ENCODE data around the gene TMEM222. TPM values are rescaled to one million over a fixed set of nuclear protein-coding genes. Genes with fewer than 3 reads are reported as not detected.

TMEM222 gene
- total RNA-seq, 1 experiment from 2014 or later: 57.4 TPM

DNA sequence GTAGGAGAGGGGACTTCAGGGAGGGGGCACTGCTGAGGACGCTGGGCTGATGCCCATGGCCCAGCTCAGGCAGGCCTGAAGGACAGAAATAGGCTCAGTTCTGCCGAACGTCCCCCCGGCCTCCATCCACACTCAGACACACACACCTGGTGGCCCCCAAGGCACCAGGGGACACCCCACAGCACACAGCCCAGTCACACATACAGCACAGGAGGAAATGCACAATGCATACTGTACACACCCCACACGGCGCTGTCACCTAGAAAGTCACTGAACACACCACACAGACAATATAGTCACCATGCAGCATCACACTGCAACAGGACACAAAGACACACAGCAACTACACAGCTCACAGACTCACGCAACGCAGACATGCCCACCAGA lies 20.4 kb downstream of the TMEM222 start:
- ChIA-PET CTCF (no interaction called here), POLR2A (ENCODE audit: unreplicated experiment) (interaction anchor here (0.6 kb wide), 1 partner anchor 23 kb away, joined by 21 read pairs; no protein-coding TSS in a partner anchor)
- DNase-seq: no peak
- ATAC-seq: peak; percentile 23
- Histone ChIP-seq H3K27ac (ENCODE audit: low read length) (peak overlapping the region; percentile 88), H3K4me3 (ENCODE audit: low read length) (peak overlapping the region; percentile 79), H3K9me3 (ENCODE audit: low read length) (no peaks in the 10 kb centered on the region), H3K79me2 (ENCODE audit: low read length) (peaks cover 24% of the 10 kb centered on the region), H3K4me2 (ENCODE audit: low read length) (peak overlapping the region; percentile 99), H3K9me2 (replicated peaks; ENCODE audit: low read length) (no peaks in the 10 kb centered on the region), H3K36me3 (ENCODE audit: low read depth, low read length) (no peaks in the 10 kb centered on the region), H3F3A (ENCODE audit: low read length, unreplicated experiment) (no peaks in the 10 kb centered on the region), H3K9ac (ENCODE audit: low read length) (peak overlapping the region; percentile 82), H2AFZ (ENCODE audit: low read length) (peak overlapping the region; percentile 89; the same call in 1 of the 2 replicates), H4K20me1 (ENCODE audit: low read length) (no peaks in the 10 kb centered on the region), H3K4me1 (ENCODE audit: insufficient read depth, low read length) (peaks cover 42% of the 10 kb centered on the region), H3K27me3 (ENCODE audit: low read length) (no peaks in the 10 kb centered on the region)
- intact Hi-C loops (cut with micrococcal nuclease): loop anchor here (2.0 to 5.0 kb wide), 2 partner anchors 20 to 40 kb away; partner anchors contain the start of gene TMEM222
- TSS peak; percentile 91 for BruUV-seq (replicated peaks)
- no peak for TF ChIP-seq EZH2phosphoT487 (IDR thresholded peaks at IDR 0.05; ENCODE audit: borderline replicate concordance, low read length)
- no peak for TF ChIP-seq EZH2 (IDR thresholded peaks at IDR 0.05; ENCODE audit: low read length, unreplicated experiment)
- TF ChIP-seq, protein P1, sequence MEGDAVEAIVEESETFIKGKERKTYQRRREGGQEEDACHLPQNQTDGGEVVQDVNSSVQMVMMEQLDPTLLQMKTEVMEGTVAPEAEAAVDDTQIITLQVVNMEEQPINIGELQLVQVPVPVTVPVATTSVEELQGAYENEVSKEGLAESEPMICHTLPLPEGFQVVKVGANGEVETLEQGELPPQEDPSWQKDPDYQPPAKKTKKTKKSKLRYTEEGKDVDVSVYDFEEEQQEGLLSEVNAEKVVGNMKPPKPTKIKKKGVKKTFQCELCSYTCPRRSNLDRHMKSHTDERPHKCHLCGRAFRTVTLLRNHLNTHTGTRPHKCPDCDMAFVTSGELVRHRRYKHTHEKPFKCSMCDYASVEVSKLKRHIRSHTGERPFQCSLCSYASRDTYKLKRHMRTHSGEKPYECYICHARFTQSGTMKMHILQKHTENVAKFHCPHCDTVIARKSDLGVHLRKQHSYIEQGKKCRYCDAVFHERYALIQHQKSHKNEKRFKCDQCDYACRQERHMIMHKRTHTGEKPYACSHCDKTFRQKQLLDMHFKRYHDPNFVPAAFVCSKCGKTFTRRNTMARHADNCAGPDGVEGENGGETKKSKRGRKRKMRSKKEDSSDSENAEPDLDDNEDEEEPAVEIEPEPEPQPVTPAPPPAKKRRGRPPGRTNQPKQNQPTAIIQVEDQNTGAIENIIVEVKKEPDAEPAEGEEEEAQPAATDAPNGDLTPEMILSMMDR (conservative IDR thresholded peaks at IDR 0.05; ENCODE audit: low read depth, low read length): no peak

DNA sequence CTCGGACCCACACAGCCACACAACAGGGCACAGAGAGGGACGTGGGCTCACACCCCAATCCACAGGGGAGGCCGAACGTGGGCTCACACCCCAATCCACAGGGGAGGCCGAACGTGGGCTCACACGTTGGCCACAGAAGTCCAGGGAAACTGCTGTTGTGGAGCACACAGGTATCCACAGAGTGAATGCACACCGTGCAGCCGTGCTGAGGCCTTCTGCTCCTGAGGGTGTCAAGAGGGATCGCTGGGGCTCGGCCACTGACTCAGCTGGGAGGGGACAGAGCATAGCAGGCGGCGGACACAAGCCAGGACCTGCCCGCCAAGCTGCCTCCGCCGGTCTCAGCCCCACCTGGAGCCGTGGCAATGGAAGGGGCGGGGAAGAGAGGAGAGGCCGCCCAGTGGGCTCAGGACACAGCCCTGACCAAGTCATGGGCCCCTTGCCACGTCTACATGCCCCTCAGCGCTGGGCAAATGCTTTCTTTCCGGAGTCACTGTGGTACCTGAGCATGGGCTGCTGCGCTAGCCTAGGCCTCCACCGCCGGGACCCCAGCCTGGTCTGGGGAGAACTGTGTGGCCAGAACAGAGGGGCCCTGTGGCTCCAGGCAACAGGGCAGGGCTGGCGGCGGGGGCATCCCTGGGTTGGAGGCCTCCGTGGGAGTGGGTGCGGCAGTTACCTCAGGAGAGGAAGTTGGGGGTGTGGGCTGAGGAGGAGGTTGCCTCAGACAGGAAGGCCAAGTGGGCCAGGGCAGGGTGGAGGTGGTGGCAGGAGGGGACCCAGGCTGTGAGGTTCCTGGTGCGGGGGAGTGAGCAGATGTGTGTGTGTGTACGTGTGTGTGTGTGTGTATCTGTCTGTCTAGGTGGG lies 21.0 kb downstream of the TMEM222 start:
- BruUV-seq (replicated peaks): no TSS peak
- H3K79me2 ChIP-seq (ENCODE audit: low read length): peaks cover 24% of the 10 kb centered on the region
- peak; percentile 65 for ATAC-seq
- H3K4me3 ChIP-seq (ENCODE audit: low read length): peak overlapping the region; percentile 79
- ChIA-PET POLR2A (ENCODE audit: unreplicated experiment) (no interaction called here), CTCF (interaction anchor here (1.3 kb wide), 1 partner anchor 43 kb away, joined by 4 read pairs; no protein-coding TSS in a partner anchor)
- H3F3A ChIP-seq (ENCODE audit: low read length, unreplicated experiment): no peaks in the 10 kb centered on the region
- TF ChIP-seq EZH2 (IDR thresholded peaks at IDR 0.05; ENCODE audit: low read length, unreplicated experiment) (no peak), EZH2phosphoT487 (IDR thresholded peaks at IDR 0.05; ENCODE audit: borderline replicate concordance, low read length) (no peak)
- TF ChIP-seq, protein P1 (conservative IDR thresholded peaks at IDR 0.05; ENCODE audit: low read depth, low read length): no peak
- no peaks in the 10 kb centered on the region for H3K36me3 ChIP-seq (ENCODE audit: low read depth, low read length)
- H3K27me3 ChIP-seq (ENCODE audit: low read length): no peaks in the 10 kb centered on the region
- DNase-seq: peak; percentile 79
- H3K9ac ChIP-seq (ENCODE audit: low read length): peak overlapping the region; percentile 82
- H3K4me1 ChIP-seq (ENCODE audit: insufficient read depth, low read length): peaks cover 43% of the 10 kb centered on the region
- H4K20me1 ChIP-seq (ENCODE audit: low read length): no peaks in the 10 kb centered on the region
- H3K27ac ChIP-seq (ENCODE audit: low read length): peak overlapping the region; percentile 88
- H3K9me2 ChIP-seq (replicated peaks; ENCODE audit: low read length): no peaks in the 10 kb centered on the region
- peak overlapping the region; percentile 89 for H2AFZ ChIP-seq (ENCODE audit: low read length)
- peak overlapping the region; percentile 99 for H3K4me2 ChIP-seq (ENCODE audit: low read length)
- no peaks in the 10 kb centered on the region for H3K9me3 ChIP-seq (ENCODE audit: low read length)
- intact Hi-C loops (cut with micrococcal nuclease): loop anchor here (2.0 to 5.0 kb wide), 2 partner anchors 20 to 41 kb away; partner anchors contain the start of gene TMEM222

Measured in PC-3 (cell line).